ENCODE measurements around the gene NPTX1.

DNA sequence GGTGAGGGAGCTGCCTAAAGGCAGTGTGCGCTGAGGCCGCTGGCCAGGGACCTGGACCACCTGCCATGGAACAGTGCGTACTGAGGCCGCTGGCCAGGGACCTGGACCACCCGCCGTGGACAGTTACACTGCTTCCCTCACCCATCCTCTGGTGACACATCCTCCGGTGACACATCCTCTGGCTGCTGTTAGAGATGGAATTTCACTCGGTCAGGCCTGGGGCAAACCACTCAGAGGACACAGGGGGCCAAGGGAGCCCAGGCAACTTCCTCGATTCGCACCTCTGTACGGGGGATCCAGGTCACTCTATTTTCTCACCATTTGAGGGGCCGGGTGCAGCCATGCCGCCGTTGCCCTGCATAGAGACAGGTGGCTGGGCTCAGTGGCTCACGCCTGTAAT, 35.8 kb upstream of the NPTX1 start:
- TF ChIP-seq, protein P1, sequence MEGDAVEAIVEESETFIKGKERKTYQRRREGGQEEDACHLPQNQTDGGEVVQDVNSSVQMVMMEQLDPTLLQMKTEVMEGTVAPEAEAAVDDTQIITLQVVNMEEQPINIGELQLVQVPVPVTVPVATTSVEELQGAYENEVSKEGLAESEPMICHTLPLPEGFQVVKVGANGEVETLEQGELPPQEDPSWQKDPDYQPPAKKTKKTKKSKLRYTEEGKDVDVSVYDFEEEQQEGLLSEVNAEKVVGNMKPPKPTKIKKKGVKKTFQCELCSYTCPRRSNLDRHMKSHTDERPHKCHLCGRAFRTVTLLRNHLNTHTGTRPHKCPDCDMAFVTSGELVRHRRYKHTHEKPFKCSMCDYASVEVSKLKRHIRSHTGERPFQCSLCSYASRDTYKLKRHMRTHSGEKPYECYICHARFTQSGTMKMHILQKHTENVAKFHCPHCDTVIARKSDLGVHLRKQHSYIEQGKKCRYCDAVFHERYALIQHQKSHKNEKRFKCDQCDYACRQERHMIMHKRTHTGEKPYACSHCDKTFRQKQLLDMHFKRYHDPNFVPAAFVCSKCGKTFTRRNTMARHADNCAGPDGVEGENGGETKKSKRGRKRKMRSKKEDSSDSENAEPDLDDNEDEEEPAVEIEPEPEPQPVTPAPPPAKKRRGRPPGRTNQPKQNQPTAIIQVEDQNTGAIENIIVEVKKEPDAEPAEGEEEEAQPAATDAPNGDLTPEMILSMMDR (IDR thresholded peaks at IDR 0.05), result no peak
- TF ChIP-seq POLR2AphosphoS5 (IDR thresholded peaks at IDR 0.05) (no peak), POLR2A (IDR thresholded peaks at IDR 0.05) (no peak), EP300 (IDR thresholded peaks at IDR 0.05) (no peak)
